Muscle of leg (tissue), 11 donors: Measurements from ENCODE around the gene LACTBL1. TPM values are rescaled to one million over a fixed set of nuclear protein-coding genes. Genes with fewer than 3 reads are reported as not detected.

Source experiments
- DNase-seq: peaks from one replicate; pipeline ENCODE4 v3.0.0; 2013
- H3K27ac ChIP-seq: one replicate; pipeline ENCODE4 v1.5.1; 2013; ENCODE audit warnings: mild to moderate bottlenecking, low read length, control low read depth
- H3K27me3 ChIP-seq: one replicate; pipeline ENCODE4 v1.6.1; 2013; ENCODE audit warnings: low read length; ENCODE audit not compliant: control insufficient read depth, insufficient read depth
- H3K36me3 ChIP-seq: one replicate; pipeline ENCODE4 v1.6.1; 2013; ENCODE audit warnings: low read length; ENCODE audit not compliant: control insufficient read depth, insufficient read depth
- H3K4me1 ChIP-seq: one replicate; pipeline ENCODE4 v1.6.1; 2013; ENCODE audit warnings: low read length; ENCODE audit not compliant: control insufficient read depth, insufficient read depth
- H3K4me3 ChIP-seq: one replicate; pipeline ENCODE4 v1.5.1; 2013; ENCODE audit warnings: low read length, control low read depth
- H3K9me3 ChIP-seq: replicated peaks from 2 replicates; pipeline ENCODE4 v1.6.1; 2013; ENCODE audit warnings: low read depth, low read length; ENCODE audit not compliant: control insufficient read depth
- WGBS: methylation state at CpG from one replicate; pipeline ENCODE4 v1.1.5; 2013; ENCODE audit warnings: missing lambda C conversion rate; ENCODE audit not compliant: insufficient coverage; 5-methylcytosine and 5-hydroxymethylcytosine counted together
- polyA plus RNA-seq, 8 donors: library from polyadenylated mRNA; unstranded; fragments of 120-200 nt; gene quantifications; one replicate each; pipeline versions ENCODE4 v1.2.1 to v1.2.3, GENCODE V29; 2013; ENCODE audit warnings: inconsistent platforms in 1 of 8, low replicate concordance in 1 of 8; ENCODE audit not compliant: insufficient read length in 8 of 8, insufficient read depth in 1 of 8
- total RNA-seq: library from RNA; stranded (reverse); fragments of 120-200 nt; gene quantifications from one replicate; pipeline ENCODE4 v1.2.4, GENCODE V29; 2013

LACTBL1 gene
- total and polyA plus RNA-seq, 9 donors: not detected

- no CpG with 5 or more reads among the region's 3 CpGs for WGBS
- H3K4me1 ChIP-seq: no peaks in the 10 kb centered on the region
Observed at GRCh38 chr1:22978299-22978698, 5.6 kb upstream of the LACTBL1 start.

GRCh38 chr1:22976461-22977243, 4.0 kb upstream of the LACTBL1 start:
- H3K4me3 ChIP-seq: no peak overlapping the region
- H3K27me3 ChIP-seq: peaks cover 9% of the 10 kb centered on the region
- H3K9me3 ChIP-seq: no peaks in the 10 kb centered on the region
- no peak overlapping the region for H3K27ac ChIP-seq
- H3K36me3 ChIP-seq: no peaks in the 10 kb centered on the region
- H3K4me1 ChIP-seq: peaks cover 4% of the 10 kb centered on the region
- WGBS: 25% methylated on average over 4 of the region's 9 CpGs
- peak; percentile 56 for DNase-seq

More at GRCh38 chr1:22978299-22978698, 5.6 kb upstream of the LACTBL1 start:
- Histone ChIP-seq H3K27me3 (peaks cover 4% of the 10 kb centered on the region), H3K4me3 (no peak overlapping the region), H3K36me3 (no peaks in the 10 kb centered on the region), H3K27ac (no peak overlapping the region), H3K9me3 (no peaks in the 10 kb centered on the region)
- no peak for DNase-seq

- no CpG with 5 or more reads among the region's 4 CpGs for WGBS
- H3K27me3 ChIP-seq: peaks cover 13% of the 10 kb centered on the region
- no peaks in the 10 kb centered on the region for H3K9me3 ChIP-seq
- H3K4me3 ChIP-seq: no peak overlapping the region
- no peaks in the 10 kb centered on the region for H3K36me3 ChIP-seq
- no peak for DNase-seq
- H3K27ac ChIP-seq: no peak overlapping the region
- peaks cover 6% of the 10 kb centered on the region for H3K4me1 ChIP-seq
Observed at GRCh38 chr1:22976127-22976460, 3.4 kb upstream of the LACTBL1 start.

GRCh38 chr1:22975694-22976093, 3.0 kb upstream of the LACTBL1 start:
- H3K27ac ChIP-seq: no peak overlapping the region
- H3K4me3 ChIP-seq: no peak overlapping the region
- peaks cover 7% of the 10 kb centered on the region for H3K4me1 ChIP-seq
- no peak for DNase-seq
- 63% methylated on average over 2 of the region's 3 CpGs for WGBS
- H3K36me3 ChIP-seq: no peaks in the 10 kb centered on the region
- peaks cover 16% of the 10 kb centered on the region for H3K27me3 ChIP-seq
- H3K9me3 ChIP-seq: no peaks in the 10 kb centered on the region

GRCh38 chr1:22971611-22972405, 858 bp downstream of the LACTBL1 start:
- Histone ChIP-seq H3K27ac (no peak overlapping the region), H3K4me1 (peaks cover 14% of the 10 kb centered on the region), H3K27me3 (peaks cover 17% of the 10 kb centered on the region), H3K36me3 (no peaks in the 10 kb centered on the region), H3K9me3 (no peaks in the 10 kb centered on the region), H3K4me3 (no peak overlapping the region)
- no peak for DNase-seq
- 56% methylated on average over 3 of the region's 5 CpGs for WGBS

- peaks cover 5% of the 10 kb centered on the region for H3K9me3 ChIP-seq
- peaks cover 14% of the 10 kb centered on the region for H3K4me1 ChIP-seq
- 23% methylated on average over 3 of the region's 3 CpGs for WGBS
- no peak for DNase-seq
- peaks cover 17% of the 10 kb centered on the region for H3K27me3 ChIP-seq
- no peaks in the 10 kb centered on the region for H3K36me3 ChIP-seq
- H3K27ac ChIP-seq: no peak overlapping the region
- H3K4me3 ChIP-seq: no peak overlapping the region
Observed at GRCh38 chr1:22971161-22971560, 1.5 kb downstream of the LACTBL1 start.

- no CpG with 5 or more reads among the region's 2 CpGs for WGBS
- Histone ChIP-seq H3K27ac (no peak overlapping the region), H3K4me1 (peaks cover 14% of the 10 kb centered on the region), H3K27me3 (peaks cover 13% of the 10 kb centered on the region), H3K36me3 (no peaks in the 10 kb centered on the region), H3K9me3 (peaks cover 9% of the 10 kb centered on the region), H3K4me3 (no peak overlapping the region)
- DNase-seq: no peak
Observed at GRCh38 chr1:22970096-22970495, 2.6 kb downstream of the LACTBL1 start.

- Histone ChIP-seq H3K9me3 (peaks cover 9% of the 10 kb centered on the region), H3K4me1 (peaks cover 14% of the 10 kb centered on the region), H3K36me3 (no peaks in the 10 kb centered on the region), H3K27ac (no peak overlapping the region), H3K27me3 (peaks cover 16% of the 10 kb centered on the region), H3K4me3 (no peak overlapping the region)
- 3% methylated on average over 5 of the region's 5 CpGs for WGBS
- DNase-seq: peak; percentile 90
Observed at GRCh38 chr1:22969304-22969709, 3.4 kb downstream of the LACTBL1 start.

- WGBS: no CpG with 5 or more reads among the region's 2 CpGs
- H3K36me3 ChIP-seq: no peaks in the 10 kb centered on the region
- peaks cover 16% of the 10 kb centered on the region for H3K27me3 ChIP-seq
- peaks cover 14% of the 10 kb centered on the region for H3K4me1 ChIP-seq
- DNase-seq: no peak
- H3K4me3 ChIP-seq: no peak overlapping the region
- peaks cover 9% of the 10 kb centered on the region for H3K9me3 ChIP-seq
- H3K27ac ChIP-seq: no peak overlapping the region
Observed at GRCh38 chr1:22967833-22968232, 4.8 kb downstream of the LACTBL1 start.

- peaks cover 9% of the 10 kb centered on the region for H3K9me3 ChIP-seq
- DNase-seq: no peak
- H3K27me3 ChIP-seq: peaks cover 8% of the 10 kb centered on the region
- H3K4me3 ChIP-seq: no peak overlapping the region
- H3K4me1 ChIP-seq: peaks cover 10% of the 10 kb centered on the region
- no peak overlapping the region for H3K27ac ChIP-seq
- H3K36me3 ChIP-seq: no peaks in the 10 kb centered on the region
- WGBS: 84% methylated on average over 4 of the region's 5 CpGs
Observed at GRCh38 chr1:22966309-22966708, 6.4 kb downstream of the LACTBL1 start.
